Thyroid gland (tissue), 4 donors: ENCODE data around the gene ANKRD65.

Experiments used
- CTCF ChIP-seq, 6 experiments: fragments of 200-600 bp in 3 of 6; fragments of 450-650 bp in 3 of 6; sonication (generic) in 3 of 6; IDR thresholded peaks; one replicate each; pipeline ENCODE4 v1.5.1; 2016 to 2019; ENCODE audit warnings: antibody characterized with exemption in 6 of 6, mild to moderate bottlenecking in 2 of 6, inconsistent platforms in 1 of 6, moderate library complexity in 1 of 6
- POLR2A ChIP-seq, 2 donors: fragments of 450-650 bp; IDR thresholded peaks; one replicate each; pipeline ENCODE4 v1.6.1; 2017; ENCODE audit warnings: antibody characterized with exemption in 2 of 2, mild to moderate bottlenecking in 2 of 2, moderate library complexity in 1 of 2

- TF ChIP-seq POLR2A (IDR thresholded peaks at IDR 0.05) (no peak), CTCF (IDR thresholded peaks at IDR 0.05) (no peak)
Observed at GRCh38 chr1:1397839-1398523, 23.1 kb downstream of the ANKRD65 start.
